ENCODE data around the gene AKR1B15.

Gene AKR1B15

DNA sequence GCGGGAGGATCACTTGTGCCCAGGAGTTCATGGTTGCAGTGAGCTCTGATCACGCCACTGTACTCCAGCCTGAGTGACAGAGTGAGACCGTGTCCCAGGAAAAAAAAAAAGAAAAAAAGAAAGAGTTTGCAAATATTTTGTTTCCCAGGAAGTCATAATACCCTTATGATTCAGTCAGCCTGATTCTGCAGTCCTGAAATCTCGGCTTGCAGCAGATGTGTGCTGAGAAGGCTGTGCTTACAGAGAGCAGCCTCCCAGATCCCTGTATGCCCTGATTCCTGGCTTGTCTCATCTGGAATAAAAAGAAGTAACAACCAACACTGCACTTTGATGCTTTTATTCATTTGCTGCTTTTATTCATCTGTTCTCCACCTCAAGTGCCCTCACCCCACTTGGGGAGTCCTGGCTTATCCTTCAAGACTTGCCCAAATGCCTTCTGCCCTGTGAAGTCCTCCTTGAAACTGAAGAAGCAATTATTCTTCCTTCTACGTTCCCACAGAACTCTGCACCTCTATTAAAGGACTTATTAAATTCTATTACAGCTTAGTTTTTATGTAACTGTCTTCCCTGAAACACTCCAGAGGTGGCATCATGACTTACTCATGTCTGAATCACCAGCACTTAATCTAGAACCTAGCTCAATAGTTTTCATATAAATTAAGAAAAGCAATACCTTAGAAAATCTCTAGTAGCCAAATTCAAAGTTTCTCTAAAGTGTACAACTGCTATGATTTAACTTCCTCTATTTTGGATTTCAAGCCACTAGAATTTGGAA lies 70.0 kb downstream of the AKR1B15 start:
- DNase-seq (ENCODE audit: low read depth): no peak

- no peak for DNase-seq (ENCODE audit: low read depth)
Observed at GRCh38 chr7:134619627-134620331, 70.9 kb downstream of the AKR1B15 start.

- no peak for DNase-seq (ENCODE audit: low read depth)
Observed at GRCh38 chr7:134622303-134622995, 73.5 kb downstream of the AKR1B15 start.

DNA sequence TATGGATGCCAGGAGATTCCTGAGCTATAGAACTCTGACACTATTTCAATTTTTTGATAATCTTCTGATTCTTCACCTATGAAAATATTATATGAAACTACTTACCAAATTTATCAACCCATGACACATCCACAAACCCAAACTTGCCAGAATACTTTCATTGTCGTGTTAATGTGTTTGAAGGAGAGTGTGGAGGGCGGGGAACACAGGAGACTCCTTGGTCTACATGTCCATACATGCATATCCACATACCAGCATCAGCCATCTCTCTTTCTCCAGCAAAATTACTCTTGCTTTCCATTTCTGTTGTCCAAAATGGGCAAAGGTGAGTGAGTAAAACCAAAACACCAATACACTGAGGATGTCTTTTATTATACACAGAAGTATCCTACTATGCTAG lies 74.3 kb downstream of the AKR1B15 start:
- no peak for DNase-seq (ENCODE audit: low read depth)

DNA sequence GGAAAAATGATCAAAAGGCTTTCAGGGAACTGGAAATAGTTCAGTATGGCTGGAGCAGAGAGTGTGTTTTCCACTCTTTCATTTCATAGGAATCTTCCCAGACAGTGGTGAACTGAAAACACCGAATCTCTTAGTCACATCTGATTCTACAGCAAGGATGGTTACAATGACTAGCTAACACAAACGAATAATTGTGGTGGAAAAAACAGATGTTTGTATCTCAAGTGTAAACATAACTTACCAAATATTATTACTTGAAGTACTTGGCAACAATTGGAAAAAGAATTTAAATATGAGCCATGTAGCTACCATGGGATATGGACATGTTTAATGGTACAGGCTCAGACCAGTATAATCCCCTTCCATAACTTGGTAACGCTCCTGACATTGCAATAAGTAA lies 76.6 kb downstream of the AKR1B15 start:
- DNase-seq (ENCODE audit: low read depth): no peak

- DNase-seq (ENCODE audit: low read depth): no peak
Observed at GRCh38 chr7:134627109-134627774, 78.3 kb downstream of the AKR1B15 start.

DNA sequence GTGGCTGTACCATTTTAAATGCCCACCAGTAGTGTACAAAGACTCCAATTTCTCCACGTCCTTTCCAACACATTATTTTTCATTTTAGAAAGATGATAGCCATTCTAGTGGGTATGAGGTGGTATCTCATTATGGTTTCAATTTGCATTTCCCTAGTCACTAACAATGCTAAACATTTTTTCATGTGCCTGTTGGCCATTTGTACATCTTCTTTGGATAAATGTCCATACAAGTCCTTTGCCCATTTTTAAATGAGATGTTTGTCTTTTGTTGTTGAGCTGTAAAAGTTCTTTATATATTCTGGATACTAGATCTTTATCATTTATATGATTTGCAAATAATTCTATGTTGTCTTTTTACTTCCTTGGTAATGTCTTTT lies 78.9 kb downstream of the AKR1B15 start:
- DNase-seq (ENCODE audit: low read depth): no peak

- DNase-seq (ENCODE audit: low read depth): no peak
Observed at GRCh38 chr7:134629445-134629844, 80.5 kb downstream of the AKR1B15 start.

Measured in stimulated activated CD8-positive, alpha-beta memory T cell treated with anti-CD3 and anti-CD28 coated beads, Interleukin-15, amount 100 ng/mL, for 24 hours (primary cell).